HG02610 (cell line): Measurements from ENCODE around the gene DSCAM.
"Not testable (repeated sequence)": the region's sequence is repeated elsewhere in the genome, so short reads cannot be mapped to it uniquely, and the experiment has no call there.

Experiments used
- ATAC-seq: cut with Tn5 transposase; IDR thresholded peaks from one replicate; pipeline ENCODE4 v1.9.1; 2021; ENCODE audit warnings: mild to moderate bottlenecking, moderate library complexity; ENCODE audit not compliant: unreplicated experiment

Gene DSCAM

DNA sequence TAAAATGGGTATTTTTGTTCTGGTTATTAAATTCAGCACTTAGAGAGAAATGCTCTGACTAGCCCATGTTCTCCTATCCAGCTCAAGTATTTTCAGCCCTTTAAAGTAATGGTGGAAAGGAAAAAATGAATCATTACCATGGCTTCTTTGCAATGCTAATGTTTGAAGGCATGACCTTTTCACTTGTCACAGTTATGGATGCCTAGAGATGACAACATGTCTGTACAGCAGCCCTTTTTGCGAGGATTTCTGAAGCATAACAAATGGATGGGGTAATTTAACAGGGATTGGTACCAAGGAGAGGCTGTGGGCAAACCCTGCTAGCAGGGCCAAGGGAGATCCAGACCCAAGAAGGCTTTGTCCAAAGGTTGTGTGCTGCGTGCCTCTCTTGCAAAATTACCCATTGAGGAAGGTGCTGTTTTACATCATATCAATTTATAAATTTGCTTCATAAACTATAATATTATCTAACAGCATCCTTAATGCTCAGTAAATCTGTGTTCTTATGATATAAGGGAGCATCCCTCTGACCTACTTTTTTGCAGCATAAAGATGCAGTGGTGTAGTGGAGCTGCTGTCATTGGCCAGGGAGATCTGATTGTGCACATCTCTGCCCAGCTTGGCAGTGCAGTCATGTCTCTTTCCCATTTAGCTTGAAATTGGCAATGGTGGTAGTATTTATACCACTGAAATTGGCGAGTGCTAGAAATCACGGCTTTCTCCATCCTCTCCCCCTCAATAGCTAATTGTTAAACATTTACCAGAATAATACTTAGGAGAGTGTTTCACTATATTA lies 652.6 kb downstream of the DSCAM start:
- ATAC-seq, result no peak

DNA sequence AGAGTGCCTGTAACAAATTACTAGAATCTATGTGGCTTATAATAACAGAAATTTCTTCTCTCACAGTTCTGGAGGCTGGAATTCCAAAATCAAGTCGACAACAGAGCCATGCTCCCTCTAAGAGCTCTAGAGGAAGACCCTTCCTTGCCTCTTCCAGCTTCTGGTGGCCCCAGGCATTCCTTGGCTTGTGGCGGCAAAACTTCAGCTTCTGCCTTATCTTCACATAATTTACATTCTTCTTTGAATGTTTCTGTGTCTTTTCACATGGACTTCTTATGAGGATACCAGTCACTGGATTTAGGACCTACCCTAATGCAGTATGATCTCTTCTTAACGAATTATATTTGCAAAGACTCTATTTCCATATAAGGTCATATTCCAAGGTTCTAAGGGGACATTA lies 655.3 kb downstream of the DSCAM start:
- no peak for ATAC-seq

DNA sequence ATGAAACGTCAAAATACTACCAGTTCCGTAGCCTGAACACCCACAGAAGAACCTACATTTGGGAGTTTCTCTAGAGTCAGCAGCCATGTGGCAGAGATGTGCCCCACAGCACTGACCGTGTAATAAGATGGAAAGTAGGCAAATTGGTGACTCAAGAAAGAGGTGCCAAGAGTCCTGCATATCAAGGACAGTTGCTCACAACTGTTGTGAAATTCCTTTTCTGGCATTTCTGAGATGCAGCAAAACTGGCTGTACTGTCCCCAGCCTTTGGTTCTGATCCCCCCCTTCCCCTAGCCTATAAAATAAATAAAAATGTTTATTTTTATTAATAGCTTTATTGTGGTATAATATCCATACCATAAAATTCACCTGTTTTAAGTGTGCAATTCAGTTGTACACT lies 655.8 kb downstream of the DSCAM start:
- no peak for ATAC-seq

DNA sequence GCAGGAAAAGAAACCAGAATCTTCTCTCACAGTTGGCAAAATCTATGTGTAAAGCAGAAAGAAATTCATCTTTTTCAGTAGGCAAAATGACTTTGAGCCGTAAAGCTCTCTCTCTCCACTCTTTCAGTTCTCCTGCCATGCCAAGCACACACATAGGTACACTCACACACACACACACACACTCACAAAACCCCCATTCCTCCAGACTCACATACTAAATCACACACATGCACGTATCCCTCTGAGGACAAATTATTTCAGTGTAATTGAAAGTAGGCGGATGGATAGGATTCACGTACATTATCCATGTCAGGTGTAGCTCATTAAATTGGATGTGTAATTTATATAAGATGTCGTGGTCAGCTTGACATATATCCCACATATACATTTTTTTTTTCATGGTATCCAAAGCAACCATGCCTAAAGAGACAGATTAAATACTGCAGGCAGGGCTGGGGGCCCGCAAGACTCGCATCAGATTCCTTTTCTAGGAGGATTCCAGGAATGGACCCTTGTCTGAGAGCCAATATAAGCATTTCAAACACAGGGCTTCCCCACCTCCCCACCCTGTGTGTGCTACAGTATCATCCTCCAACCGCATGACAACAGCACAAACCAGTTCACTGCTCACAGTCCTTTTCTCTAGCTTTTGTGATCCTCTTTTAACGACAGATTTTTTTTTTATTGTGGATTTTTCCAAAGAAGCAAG lies 658.9 kb downstream of the DSCAM start:
- ATAC-seq, result no peak

DNA sequence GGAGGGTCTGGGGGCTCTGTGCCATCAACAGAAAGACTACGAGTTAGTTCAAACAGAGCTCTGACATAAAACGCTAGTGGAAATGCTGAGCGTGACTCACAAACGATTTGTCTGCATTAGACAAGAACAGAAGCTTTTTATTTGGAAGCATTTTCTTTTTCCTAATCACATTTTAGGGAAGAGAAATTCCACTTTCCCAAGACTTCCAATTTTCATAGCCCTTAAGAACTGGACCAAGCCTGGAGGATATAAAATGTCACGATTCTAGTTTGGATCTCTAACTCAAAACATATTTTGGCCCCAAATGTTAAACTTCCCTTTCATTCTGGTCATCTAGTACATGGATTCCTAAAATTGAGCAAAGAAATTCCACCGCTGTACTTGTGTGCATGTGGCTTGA lies 659.7 kb downstream of the DSCAM start:
- ATAC-seq, result no peak

DNA sequence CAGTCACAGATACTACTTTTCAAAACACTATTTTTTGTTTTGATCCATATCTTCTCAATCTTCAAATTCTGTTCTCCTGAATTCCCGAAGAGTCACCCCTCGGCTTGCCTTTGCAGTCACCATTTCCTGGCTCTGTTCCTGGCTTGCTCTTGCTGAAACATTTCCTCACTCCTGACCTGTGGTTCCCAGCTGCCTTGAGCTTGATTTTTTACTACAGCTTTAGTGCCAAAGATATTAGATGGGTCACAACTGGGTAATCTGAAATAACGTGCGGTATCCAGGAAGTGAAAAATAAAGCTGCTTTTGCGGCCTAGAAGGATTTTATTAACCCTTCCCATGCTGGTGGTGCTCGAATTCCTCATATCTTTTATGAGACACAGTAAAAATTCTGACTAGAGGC lies 660.9 kb downstream of the DSCAM start:
- ATAC-seq, result no peak

DNA sequence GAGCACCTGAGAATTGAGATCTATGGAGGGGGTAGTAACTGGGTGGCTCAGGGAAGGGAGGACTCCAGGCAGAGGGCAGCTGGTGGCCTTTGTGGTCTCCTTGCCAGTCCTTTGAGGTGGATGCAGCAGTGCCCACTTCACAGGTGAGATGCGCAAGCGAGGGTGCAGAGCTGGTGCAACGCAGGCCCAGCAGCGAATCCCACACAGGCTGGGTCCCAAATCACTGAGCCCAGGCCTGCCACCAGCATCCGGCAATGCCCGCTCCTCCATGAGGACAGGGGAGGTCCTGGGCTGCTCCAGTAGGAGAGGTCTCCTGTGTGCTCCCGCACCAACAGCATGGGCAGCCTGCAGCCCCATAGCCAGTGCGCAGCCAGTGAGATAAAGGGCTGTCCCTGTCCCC lies 661.8 kb downstream of the DSCAM start:
- no peak for ATAC-seq

DNA sequence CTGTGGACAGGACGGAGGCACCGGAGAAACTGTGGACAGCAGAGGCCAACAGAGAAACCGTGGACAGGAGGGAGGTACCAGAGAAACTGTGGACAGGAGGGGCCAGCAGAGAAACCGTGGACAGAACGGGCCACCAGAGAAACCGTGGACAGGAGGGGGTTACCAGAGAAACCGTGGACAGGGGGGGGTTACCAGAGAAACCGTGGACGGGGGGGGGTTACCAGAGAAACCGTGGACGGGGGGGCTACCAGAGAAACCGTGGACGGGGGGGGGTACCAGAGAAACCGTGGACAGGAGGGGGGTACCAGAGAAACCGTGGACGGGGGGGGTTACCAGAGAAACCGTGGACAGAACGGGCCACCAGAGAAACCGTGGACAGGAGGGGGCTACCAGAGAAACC lies 664.5 kb downstream of the DSCAM start:
- ATAC-seq, result not testable (repeated sequence)

DNA sequence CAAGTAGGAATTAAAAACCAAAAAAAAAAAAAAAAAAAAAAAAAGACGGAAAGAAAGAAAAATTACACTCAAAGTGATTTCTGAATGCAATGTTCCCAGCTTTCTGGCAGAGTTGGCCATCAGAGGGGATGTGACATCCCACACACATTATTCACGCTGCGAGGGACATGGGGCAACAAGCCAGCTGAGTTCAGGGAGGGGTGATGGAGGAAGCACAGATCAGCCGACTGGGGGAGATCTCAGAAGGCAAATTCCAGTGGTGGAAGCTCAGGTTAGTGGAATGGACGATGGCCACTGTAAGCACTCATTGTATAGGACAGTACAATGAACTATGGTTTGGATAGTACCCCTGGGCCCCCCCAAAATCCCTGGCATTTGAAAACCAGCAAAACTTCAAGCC lies 667.8 kb downstream of the DSCAM start:
- ATAC-seq, result no peak

DNA sequence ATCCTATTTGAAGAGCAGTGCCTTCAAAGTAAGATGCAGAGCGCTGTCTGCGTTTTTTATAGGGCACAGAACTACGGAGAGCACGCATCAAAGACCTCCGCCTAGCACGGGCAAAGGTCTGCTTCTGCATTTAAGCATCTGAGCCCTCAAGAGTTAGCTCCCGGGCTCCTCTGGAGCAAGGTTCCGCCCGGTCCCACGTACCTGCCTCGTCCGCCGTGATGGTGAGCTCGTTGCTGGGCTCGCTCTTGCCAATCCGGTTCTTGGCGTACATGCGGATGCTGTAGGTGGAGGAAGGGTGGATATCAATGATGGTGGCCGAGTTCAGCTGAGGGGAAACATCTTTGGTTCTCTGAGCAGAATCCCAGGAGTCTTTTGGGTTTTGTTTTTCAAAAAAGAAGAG lies 668.2 kb downstream of the DSCAM start:
- ATAC-seq, result no peak

DNA sequence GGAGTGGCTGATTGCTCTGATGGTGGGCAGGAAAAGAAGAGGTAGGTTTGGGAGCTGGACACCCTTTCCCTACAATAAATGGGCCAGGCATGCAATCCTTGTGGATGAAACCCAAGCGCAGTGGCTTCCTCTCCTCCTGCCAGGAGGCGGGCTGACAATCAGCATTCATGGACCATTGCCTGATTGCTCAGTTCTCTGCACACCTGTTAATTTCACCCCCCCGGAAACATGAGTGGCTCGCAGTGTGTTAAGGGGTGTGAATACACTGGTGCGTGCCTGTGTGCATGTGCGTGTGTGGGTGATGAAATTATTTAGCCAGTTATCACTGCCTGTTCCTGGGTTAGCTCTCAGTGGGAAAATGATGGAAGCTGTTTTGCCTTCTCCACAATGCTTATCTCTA lies 669.0 kb downstream of the DSCAM start:
- ATAC-seq, result no peak

DNA sequence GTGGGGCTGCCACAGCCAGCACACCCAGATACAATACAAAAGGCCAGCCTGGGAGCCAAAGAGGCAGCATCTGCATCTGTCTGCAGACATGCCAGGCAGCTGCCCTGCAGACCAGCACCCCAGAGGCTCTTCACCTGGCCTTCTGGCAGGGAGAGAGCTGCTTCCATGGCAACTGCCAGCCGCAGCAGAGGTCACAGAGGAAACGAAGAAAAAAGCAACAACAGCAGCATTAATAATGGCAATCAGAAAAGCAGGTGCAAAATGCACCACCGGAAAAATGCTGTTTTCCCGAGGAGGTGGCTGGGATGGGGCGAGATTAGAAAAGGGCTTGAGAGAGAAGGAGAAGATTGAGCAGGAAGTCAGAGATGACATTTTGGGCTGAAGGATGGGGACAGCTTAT lies 670.2 kb downstream of the DSCAM start:
- no peak for ATAC-seq

DNA sequence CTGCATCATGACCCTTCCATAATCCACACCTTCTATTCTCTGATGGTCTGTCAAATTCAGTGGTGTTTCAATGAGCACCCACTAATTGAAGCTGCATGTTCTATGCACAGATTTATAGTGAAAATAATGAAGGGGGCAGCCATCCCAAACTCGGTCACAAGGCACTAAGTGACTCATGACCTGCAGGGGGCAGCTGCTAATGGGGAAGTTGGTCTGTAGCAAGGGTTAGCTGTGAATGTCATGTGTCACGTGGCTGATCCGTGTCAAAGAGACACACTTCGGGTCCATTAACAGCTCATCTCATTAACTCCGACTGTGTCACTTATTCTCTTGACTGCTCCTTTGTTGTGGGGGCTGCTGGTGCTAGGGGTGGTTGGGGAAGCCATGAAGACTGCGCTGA lies 673.1 kb downstream of the DSCAM start:
- no peak for ATAC-seq

DNA sequence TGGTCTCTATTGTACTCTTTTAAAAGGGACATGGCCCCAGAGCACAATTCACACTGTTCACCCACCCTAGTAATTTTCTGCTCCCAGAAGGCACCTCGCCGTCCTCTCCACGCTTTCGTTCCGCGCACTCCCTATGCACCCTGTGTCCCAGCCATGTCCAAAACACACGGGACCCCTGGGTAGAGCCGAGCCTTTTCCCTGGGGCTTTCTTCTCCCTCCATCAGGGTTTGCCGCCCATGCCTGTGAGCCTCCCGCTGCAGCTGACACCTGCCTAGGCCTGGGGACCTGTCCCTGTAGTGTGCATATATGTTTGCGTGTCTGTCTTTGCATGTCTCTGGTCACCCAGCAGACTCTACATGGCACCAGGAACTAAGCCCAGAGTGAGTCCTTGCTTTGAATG lies 677.0 kb downstream of the DSCAM start:
- no peak for ATAC-seq

DNA sequence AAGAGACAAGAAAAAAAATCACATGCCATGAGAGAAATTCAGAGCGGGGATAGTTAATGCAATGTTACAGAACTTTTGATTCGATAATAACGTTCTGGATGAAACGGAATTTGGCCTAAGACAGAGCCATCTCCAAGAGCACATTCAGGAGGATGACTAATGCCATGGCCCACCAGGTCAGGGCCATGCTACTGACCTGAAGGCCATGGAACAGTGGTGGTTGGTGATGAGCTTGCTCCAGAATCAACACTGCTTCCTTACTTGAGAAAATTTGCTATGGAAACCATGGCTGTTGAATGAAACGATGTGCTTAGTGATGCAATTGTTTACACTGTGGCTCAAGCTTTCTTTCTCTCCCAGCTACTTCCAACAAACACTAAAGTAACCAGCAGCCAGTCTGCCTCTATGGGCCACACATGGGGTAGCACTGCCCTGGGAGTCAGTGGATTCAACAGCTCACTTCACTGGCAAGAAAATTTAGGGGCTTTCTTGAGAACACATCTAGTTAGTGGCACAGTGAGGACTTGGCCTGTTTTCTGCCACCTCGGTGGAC lies 680.6 kb downstream of the DSCAM start:
- no peak for ATAC-seq

DNA sequence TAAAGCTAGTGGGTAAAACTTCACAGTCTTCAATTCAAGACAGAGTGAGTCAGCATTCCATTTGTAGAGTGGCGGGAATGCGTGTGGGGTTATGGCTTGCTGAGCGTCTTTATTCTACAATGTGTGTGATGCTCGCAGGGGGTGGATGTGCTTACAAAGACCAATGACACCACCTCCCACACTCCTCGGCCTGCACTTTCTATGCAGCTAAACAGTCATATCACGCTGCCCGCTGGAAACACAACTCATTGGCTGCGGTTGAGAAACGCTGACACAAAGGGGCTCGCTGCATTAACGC lies 681.2 kb downstream of the DSCAM start:
- ATAC-seq, result no peak

DNA sequence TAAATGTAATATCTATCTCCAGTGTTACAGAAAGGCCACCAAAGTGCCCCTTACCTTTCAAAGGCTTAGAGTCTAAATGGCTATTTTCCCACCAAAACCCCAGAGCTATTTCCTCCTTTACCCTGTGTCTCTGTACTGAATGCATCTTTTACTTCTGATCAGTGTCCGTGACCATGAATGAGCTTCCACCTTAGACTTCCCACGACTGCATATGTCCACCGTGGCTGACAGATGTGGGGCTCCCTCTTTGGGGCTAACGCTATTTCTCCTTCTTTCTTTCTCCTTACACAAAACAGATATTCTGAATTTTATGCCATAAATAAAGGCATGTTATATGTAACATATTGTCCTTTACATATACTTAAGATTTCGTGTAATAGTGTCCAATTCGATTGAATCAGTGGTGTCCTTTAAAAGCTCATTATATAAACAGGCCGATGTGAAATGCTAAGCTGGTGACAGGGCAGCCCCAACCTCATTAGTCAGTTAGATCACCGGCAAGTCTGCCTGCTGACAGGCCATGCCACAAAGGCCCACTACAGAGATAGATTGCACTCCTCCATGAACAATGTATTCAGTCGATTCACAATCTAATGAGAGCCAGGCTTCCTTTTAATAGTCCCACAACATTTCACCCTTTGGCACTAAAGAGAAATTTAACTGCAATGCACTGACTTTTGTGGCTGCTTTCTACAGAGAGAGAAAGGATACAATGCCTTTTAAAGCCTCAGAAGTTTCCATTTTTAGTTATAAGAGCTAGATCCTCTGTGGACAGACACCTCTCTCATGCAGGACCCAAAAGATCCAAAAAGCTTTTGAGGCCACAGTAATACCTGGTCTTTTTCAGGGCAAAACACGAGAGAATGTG lies 681.8 kb downstream of the DSCAM start:
- no peak for ATAC-seq

DNA sequence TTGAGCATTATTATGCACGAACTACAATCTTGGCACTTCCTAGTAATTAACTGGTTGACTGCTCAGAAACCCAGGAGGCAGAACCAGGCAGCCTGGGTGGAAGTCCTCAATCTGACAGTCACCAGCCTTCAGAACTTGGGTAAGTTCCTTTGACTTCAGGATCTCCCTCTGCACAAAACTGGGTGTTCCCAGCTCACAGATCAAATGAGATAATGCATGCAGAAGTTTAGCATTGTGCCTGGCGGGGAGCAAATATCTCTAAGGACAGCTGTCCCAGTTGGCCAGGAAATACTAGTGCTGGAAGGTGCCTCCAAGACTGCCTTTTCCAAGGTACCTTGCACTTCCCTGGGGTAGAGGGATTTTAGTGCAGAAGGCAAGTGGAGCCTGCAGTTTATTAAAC lies 684.9 kb downstream of the DSCAM start:
- ATAC-seq, result no peak

DNA sequence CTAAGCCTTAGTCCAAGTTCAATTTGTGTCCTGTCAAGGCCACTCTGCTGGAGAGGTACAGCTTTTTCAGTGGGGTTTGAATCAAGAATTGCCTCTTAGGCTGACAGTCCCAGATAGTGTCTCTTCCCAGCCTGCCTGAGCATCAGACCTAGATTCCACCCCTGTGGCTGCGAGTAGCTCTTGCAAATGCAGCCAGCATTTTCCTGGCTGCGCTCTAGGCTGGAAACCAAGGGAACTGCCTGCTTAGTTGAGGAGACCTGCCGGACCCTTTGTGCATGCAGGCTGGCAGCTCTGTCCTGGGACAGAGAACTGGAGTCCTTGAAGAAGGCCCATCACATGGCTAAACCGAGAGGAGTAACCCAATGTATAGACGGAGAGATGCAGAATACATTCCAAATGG lies 686.0 kb downstream of the DSCAM start:
- no peak for ATAC-seq

DNA sequence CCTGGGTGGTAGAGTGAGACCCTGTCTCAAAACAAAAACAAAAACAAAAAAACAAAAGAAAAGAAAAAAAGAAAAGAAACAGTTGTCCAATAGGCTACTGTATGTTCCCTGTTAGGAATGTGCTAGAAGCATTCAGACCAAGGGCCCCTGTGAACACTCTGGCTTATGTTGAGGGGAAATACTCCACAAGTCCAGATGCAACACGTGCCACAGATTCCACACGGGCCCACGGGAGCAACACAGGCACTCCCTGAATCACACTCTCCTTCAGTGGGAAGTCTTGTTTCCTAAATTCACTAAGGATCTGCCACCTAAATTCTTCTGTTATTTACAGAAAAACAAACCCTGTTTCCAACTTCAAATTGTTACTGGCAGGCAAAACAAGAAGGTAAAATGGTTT lies 688.6 kb downstream of the DSCAM start:
- no peak for ATAC-seq

DNA sequence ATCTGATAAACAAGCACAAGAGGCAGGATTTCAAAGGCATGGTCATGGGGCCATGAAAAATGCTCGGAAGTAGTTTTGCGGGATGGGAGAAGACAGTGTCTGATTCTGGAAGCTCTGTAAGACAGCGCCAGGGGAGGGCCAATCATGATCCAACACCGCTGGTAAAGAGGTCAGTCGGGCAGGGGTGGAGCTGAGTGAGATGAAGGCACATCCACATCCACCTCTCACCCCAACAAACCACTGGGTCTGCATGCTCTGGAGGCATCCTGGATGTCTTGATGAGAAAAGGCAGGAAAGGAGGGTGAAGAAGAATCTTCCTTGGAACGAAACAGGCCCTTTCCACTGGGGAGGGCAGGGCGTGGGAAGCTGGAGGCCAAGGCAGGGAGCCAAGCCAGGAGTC lies 691.4 kb downstream of the DSCAM start:
- no peak for ATAC-seq

DNA sequence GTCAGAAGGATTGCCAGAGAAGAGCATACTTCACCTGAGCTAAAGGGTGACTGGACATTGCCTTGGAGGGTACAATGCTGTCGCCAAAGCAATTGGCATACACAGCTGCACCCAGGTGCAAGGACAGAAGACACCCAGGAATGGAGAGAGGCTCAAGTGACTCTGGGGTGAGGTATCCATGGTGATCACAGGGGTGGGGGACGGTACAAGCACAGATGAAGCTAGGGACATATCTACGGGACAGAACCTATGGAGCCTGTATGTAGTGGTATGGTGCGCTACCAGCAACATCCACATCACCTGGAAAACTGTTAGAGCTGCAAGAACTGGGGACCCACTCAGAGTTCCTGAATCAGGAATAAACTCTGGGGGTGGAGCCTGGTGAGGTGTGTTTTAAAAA lies 693.6 kb downstream of the DSCAM start:
- ATAC-seq, result no peak
